GM10847 (cell line): ENCODE measurements around the gene TSHZ3.

Experiments used
- POLR2A ChIP-seq: IDR thresholded peaks from 2 replicates; pipeline ENCODE4 v1.6.1; 2011; ENCODE audit not compliant: insufficient read length; ENCODE audit errors: extremely low read depth

The TSHZ3 gene

GRCh38 chr19:31262725-31263191, 86.5 kb downstream of the TSHZ3 start:
- TF ChIP-seq POLR2A = no peak

GRCh38 chr19:31261603-31262212, 87.5 kb downstream of the TSHZ3 start:
- TF ChIP-seq POLR2A = no peak

DNA sequence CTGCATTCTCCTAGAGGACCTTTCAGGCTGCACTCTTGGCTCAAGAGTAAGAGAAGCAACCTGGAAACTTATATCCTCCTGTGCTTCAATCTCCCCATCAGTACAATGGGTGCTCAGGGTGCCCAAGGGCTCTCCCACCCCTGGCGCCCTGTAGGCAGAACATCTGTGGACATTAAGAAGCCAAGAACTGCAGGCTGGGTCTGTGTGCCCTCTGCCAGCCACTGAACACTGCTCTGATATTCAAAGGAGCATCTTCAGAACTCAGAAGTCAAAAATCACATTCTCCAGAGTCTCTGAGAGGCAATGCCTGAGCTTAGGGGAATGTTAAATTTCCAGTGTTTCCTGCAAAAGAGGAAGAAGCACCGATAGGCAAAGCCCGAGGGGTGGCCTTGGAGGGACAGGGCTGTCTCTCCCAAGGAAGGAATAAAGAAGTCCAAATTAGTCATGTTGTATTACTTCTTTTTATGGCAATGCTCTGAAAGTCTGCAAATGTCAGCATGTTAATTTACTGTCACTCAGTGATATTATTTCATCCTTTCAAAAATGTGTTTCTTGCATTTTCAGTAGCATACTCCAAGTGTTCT, 88.1 kb downstream of the TSHZ3 start:
- no peak for TF ChIP-seq POLR2A

GRCh38 chr19:31260171-31260933, 88.9 kb downstream of the TSHZ3 start:
- no peak for TF ChIP-seq POLR2A

- TF ChIP-seq POLR2A = no peak
Measured at GRCh38 chr19:31258211-31259052, 90.8 kb downstream of the TSHZ3 start.

DNA sequence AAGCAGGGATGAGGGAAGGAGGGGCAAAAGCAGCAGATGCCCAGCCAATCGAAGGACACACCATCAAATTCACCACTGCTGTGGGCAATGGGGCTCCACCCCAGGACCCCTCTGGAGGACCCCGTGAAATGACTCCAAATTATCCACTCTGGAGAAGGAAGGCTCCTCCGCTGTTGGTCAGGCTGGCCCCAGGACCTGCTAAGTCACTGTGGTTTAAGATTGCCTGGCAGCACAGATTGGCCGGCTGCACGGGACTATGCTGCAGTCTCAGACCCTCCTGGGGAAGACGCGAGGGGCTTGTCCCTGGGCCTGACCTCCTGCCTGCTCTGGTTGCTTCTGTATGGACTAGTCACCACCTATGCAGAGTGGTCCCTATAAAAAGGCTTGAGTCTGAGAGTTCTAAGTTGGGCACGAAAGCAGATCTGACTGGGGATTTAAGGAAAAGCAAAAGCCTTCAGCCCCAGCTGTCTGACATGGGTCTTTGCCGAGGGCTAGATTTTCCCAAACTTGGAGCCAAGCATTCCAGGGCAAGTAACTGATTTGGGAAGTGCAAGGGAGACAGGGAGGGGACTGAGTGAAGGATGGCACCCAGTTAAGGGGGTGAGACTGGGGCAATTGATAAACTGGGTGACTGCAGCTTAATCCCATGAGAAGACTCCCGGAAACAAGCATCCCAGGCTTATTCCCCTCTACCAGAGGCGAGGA, 91.7 kb downstream of the TSHZ3 start:
- TF ChIP-seq POLR2A = no peak

- TF ChIP-seq POLR2A = no peak
Measured at GRCh38 chr19:31257025-31257424, 92.2 kb downstream of the TSHZ3 start.

GRCh38 chr19:31256593-31256960, 92.7 kb downstream of the TSHZ3 start:
- TF ChIP-seq POLR2A = no peak

GRCh38 chr19:31255831-31256592, 93.2 kb downstream of the TSHZ3 start:
- no peak for TF ChIP-seq POLR2A

DNA sequence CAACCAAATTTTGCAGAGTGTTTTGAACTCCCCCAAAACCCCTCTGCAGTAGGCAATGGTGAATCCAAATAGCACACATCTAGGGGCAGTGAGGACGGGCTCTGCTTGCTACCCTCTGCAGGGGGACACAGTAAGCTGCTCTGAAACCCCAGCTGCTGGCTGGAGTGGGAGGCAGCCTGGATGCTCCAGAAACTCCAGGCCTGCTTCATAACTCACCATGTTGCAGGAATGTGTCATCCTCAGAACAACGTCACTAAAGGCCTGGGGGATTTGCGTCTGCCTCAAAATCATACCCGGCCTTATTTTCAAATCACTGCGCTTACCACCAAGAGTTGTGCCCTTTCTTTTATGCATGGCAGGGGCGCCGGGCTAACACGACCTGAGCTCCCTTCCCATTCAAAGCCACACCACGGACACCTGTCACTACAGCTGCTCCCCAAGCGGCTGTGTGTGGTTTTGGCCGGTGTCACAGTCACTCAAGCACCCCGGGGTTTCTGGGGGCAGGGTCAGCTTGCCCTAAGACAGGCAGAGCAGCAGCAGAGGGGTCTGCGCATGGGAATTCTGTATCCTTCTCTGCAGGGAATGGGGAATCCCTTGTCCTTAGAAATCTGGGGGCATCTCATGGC, 93.9 kb downstream of the TSHZ3 start:
- no peak for TF ChIP-seq POLR2A

- no peak for TF ChIP-seq POLR2A
Measured at GRCh38 chr19:31254611-31255010, 94.6 kb downstream of the TSHZ3 start.

GRCh38 chr19:31254180-31254551, 95.1 kb downstream of the TSHZ3 start:
- no peak for TF ChIP-seq POLR2A

DNA sequence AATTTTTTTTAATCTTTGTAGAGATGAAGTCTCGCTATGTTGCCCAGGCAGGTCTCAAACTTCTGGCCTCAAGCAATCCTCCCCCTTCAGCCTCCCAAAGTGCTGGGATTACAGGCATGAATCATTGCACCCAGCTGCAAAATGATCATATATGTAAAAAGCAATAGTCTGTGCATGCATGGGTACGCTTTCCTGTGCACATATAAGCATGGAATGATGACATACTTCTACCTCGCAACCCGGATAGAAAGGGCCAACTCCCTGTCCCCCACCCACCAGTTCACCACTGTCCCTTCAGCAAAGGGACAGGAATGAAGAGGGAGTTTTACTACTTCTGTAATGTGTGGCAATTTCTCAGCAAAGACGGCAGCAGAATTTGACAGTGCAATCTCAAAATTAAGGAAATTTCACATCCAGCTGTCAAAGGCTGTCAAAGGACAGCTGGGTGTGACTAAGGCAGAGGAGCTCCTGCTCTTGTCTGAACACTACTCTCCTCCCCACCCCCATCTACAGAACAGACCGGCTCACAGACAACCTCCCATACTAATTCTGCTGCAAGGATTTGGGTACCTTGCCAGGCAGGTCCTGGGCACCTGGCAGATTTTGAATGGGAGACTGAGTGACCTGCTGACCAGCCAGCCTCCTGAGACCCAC, 95.6 kb downstream of the TSHZ3 start:
- no peak for TF ChIP-seq POLR2A
